ENCODE results near the gene ITGB8. TPM values are rescaled to one million over a fixed set of nuclear protein-coding genes. Genes with fewer than 3 reads are reported as not detected.
A peak's percentile ranks its signal among the peaks of the same experiment; 100 is the strongest.

ITGB8 gene
- total RNA-seq, 1 donor from 2014 or later, result 121 TPM

DNA sequence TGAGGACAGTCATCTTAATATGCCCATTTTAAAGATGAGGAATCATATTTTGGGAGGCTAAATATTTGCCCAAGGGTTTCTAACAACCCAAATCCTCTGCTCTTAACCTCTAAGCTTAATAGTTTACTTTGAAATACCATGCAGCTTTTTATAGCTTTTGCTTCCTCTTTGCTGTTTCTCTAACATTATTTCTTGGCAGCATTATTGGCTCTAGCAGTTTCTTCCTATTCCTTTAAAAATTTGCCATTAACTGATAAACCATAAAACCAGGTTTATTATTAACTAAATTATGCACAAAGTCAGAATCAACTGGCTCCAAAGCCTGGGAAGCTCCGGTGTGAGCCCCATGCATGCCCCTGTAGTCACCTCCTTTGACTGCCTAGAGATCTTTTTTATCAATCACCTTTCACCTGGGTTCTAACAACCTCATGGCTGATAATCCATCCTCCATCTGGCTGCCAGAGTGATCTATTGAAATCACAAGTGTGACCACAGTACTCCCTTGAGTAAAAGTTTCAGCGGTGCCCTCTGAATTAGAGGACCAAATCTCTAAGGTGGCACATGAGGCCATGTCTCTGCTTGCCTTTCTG lies 62.4 kb downstream of the ITGB8 start:
- no peak for TF ChIP-seq CTCF (conservative IDR thresholded peaks at IDR 0.05; ENCODE audit: low read depth, low read length)
- H3K4me3 ChIP-seq (ENCODE audit: low read depth, low read length), result no peak overlapping the region
- DNase-seq (ENCODE audit: low read depth), result peak; percentile 52

- DNase-seq (ENCODE audit: low read depth), result no peak
- no peak overlapping the region for H3K4me3 ChIP-seq (ENCODE audit: low read depth, low read length)
- no peak for TF ChIP-seq CTCF (conservative IDR thresholded peaks at IDR 0.05; ENCODE audit: low read depth, low read length)
These were observed 62.9 kb downstream of the ITGB8 start for GRCh38 chr7:20393616-20394015.

- DNase-seq (ENCODE audit: low read depth), result no peak
- no peak overlapping the region for H3K4me3 ChIP-seq (ENCODE audit: low read depth, low read length)
- no peak for TF ChIP-seq CTCF (conservative IDR thresholded peaks at IDR 0.05; ENCODE audit: low read depth, low read length)
These were observed 63.6 kb downstream of the ITGB8 start for GRCh38 chr7:20394284-20394683.

GRCh38 chr7:20395104-20395503 lies 64.4 kb downstream of the ITGB8 start:
- no peak for TF ChIP-seq CTCF (conservative IDR thresholded peaks at IDR 0.05; ENCODE audit: low read depth, low read length)
- H3K4me3 ChIP-seq (ENCODE audit: low read depth, low read length), result no peak overlapping the region
- no peak for DNase-seq (ENCODE audit: low read depth)

DNA sequence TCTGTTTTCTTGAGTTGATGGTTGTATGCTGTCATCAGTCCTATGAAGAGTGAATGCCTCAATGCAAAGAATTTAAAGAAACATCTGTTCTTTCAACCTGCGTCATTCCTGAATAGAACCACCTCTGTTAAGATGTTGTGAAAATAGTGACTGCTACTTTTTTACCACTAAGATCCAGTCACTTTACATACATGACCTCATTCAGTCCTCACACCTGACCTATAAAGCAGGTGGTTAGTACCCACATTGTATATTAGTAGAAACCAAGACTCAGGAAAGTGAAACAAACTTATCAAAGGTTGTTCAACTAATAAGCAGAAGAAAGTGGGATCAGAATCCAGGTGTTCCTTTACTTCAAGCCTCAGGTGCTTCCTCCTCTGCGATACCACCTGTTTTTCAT lies 64.8 kb downstream of the ITGB8 start:
- no peak overlapping the region for H3K4me3 ChIP-seq (ENCODE audit: low read depth, low read length)
- no peak for DNase-seq (ENCODE audit: low read depth)
- TF ChIP-seq CTCF (conservative IDR thresholded peaks at IDR 0.05; ENCODE audit: low read depth, low read length), result no peak

- no peak for DNase-seq (ENCODE audit: low read depth)
- TF ChIP-seq CTCF (conservative IDR thresholded peaks at IDR 0.05; ENCODE audit: low read depth, low read length), result no peak
- H3K4me3 ChIP-seq (ENCODE audit: low read depth, low read length), result no peak overlapping the region
These were observed 68.8 kb downstream of the ITGB8 start for GRCh38 chr7:20399521-20399920.

Data from epithelial cell of proximal tubule (primary cell).